GM23338 (cell line): ENCODE data around the gene SLC32A1. TPM values are rescaled to one million over a fixed set of nuclear protein-coding genes. Genes with fewer than 3 reads are reported as not detected.

Experiments
- ATAC-seq: fragments of 200-7000 bp; cut with Tn5 transposase; 3 replicates; pipeline ENCODE4 v1.9.1; 2020
- DNase-seq: peaks from one replicate; pipeline ENCODE4 v3.0.0-alpha.2; 2015; ENCODE audit warnings: low spot score
- H2AFZ ChIP-seq: fragments of 200-600 bp; sonication (generic); 2 replicates; pipeline ENCODE4 v1.8.0; 2016; ENCODE audit warnings: antibody characterized with exemption, mild to moderate bottlenecking, moderate library complexity
- H3F3A ChIP-seq: fragments of 200-600 bp; sonication (generic); replicated peaks from 2 replicates; pipeline ENCODE4 v1.8.0; 2017; ENCODE audit warnings: antibody characterized with exemption, mixed run types, low read depth
- H3K27ac ChIP-seq: fragments of 200-600 bp; sonication (generic); 2 replicates; pipeline ENCODE4 v1.6.1; 2016; ENCODE audit warnings: low read depth
- H3K27me3 ChIP-seq: fragments of 200-600 bp; sonication (generic); 2 replicates; pipeline ENCODE4 v1.8.0; 2016; ENCODE audit warnings: mild to moderate bottlenecking, mixed run types, moderate library complexity; ENCODE audit not compliant: insufficient read depth
- H3K36me3 ChIP-seq: fragments of 200-600 bp; sonication (generic); 2 replicates; pipeline ENCODE4 v1.8.0; 2016; ENCODE audit warnings: mild to moderate bottlenecking; ENCODE audit not compliant: insufficient read depth
- H3K4me1 ChIP-seq: fragments of 200-600 bp; sonication (generic); 2 replicates; pipeline ENCODE4 v1.8.0; 2016; ENCODE audit warnings: mild to moderate bottlenecking, moderate library complexity; ENCODE audit not compliant: insufficient read depth
- H3K4me2 ChIP-seq: fragments of 200-600 bp; sonication (generic); 2 replicates; pipeline ENCODE4 v1.7.1; 2017; ENCODE audit warnings: mixed run types
- H3K4me3 ChIP-seq: fragments of 200-600 bp; sonication (generic); 2 replicates; pipeline ENCODE4 v1.6.1; 2016; ENCODE audit warnings: mixed run types
- H3K79me2 ChIP-seq: fragments of 200-600 bp; sonication (generic); replicated peaks from 2 replicates; pipeline ENCODE4 v1.8.0; 2017; ENCODE audit warnings: mild to moderate bottlenecking; ENCODE audit not compliant: insufficient read depth
- H3K9me2 ChIP-seq: fragments of 200-600 bp; sonication (generic); 2 replicates; pipeline ENCODE4 v1.8.0; 2017; ENCODE audit not compliant: insufficient read depth
- H4K20me1 ChIP-seq: fragments of 200-600 bp; sonication (generic); replicated peaks from 2 replicates; pipeline ENCODE4 v1.8.0; 2017; ENCODE audit warnings: mild to moderate bottlenecking; ENCODE audit not compliant: insufficient read depth
- H3K27ac Mint-ChIP-seq: 2 replicates; pipeline ENCODE4 v1.8.0; 2020; ENCODE audit warnings: inconsistent platforms, mild to moderate bottlenecking, moderate library complexity, mixed read lengths
- H3K27me3 Mint-ChIP-seq: 3 replicates; pipeline ENCODE4 v1.8.0; 2022; ENCODE audit warnings: low read depth, mild to moderate bottlenecking, moderate library complexity, mixed read lengths, inconsistent platforms; ENCODE audit not compliant: insufficient read depth, poor library complexity
- H3K36me3 Mint-ChIP-seq: 3 replicates; pipeline ENCODE4 v1.8.0; 2021; ENCODE audit warnings: low read depth, mild to moderate bottlenecking, inconsistent platforms, moderate library complexity, mixed read lengths
- H3K4me1 Mint-ChIP-seq: 3 replicates; pipeline ENCODE4 v1.8.0; 2020; ENCODE audit warnings: mild to moderate bottlenecking, inconsistent platforms, mixed read lengths
- H3K4me3 Mint-ChIP-seq: 3 replicates; pipeline ENCODE4 v1.8.0; 2021; ENCODE audit warnings: moderate library complexity, mild to moderate bottlenecking, inconsistent platforms, mixed read lengths
- H3K9me3 Mint-ChIP-seq: 3 replicates; pipeline ENCODE4 v1.8.0; 2020; ENCODE audit warnings: moderate library complexity, mild to moderate bottlenecking, inconsistent platforms, mixed read lengths
- CREB1 ChIP-seq: fragments of 250-450 bp; sonication (Bioruptor Pico); IDR thresholded peaks from 2 replicates; pipeline ENCODE4 v1.5.0; 2020; ENCODE audit warnings: low read depth, mild to moderate bottlenecking, moderate library complexity
- JUNB ChIP-seq: IDR thresholded peaks from one replicate; pipeline ENCODE4 v1.6.1; 2016; ENCODE audit warnings: antibody characterized with exemption; ENCODE audit not compliant: unreplicated experiment
- NANOG ChIP-seq: IDR thresholded peaks from 2 replicates; pipeline ENCODE4 v1.6.1; 2016; ENCODE audit warnings: antibody characterized with exemption, borderline replicate concordance
- POLR2AphosphoS5 ChIP-seq: IDR thresholded peaks from 2 replicates; pipeline ENCODE4 v1.6.1; 2016; ENCODE audit warnings: antibody characterized with exemption, low read depth
- STAT1 ChIP-seq: IDR thresholded peaks from one replicate; pipeline ENCODE4 v1.6.1; 2016; ENCODE audit warnings: antibody characterized with exemption; ENCODE audit not compliant: unreplicated experiment
- ZNF114 ChIP-seq: fragments of 250-450 bp; sonication (Bioruptor Pico); IDR thresholded peaks from 2 replicates; pipeline ENCODE4 v1.5.0; 2020; ENCODE audit warnings: mild to moderate bottlenecking, moderate library complexity
- ZNF331 ChIP-seq: fragments of 250-450 bp; sonication (Bioruptor Pico); IDR thresholded peaks from 2 replicates; pipeline ENCODE4 v1.5.0; 2020; ENCODE audit warnings: low read depth, mild to moderate bottlenecking, moderate library complexity
- polyA plus RNA-seq: library from polyadenylated mRNA; unstranded; fragments of >200 nt; fragmentation: Nextera tagmentation; extraction: Ambion mirVana; gene quantifications from 2 replicates; pipeline ENCODE4 v1.2.1, GENCODE V29; 2016
- total RNA-seq: library from RNA; depleted of rRNA; stranded (reverse); fragments of >200 nt; shearing (Covaris generic); gene quantifications from 2 replicates; pipeline ENCODE4 v1.2.3, GENCODE V29; 2014
- TF ChIP-seq, protein P1 (sequence below), 2 experiments: fragments of 200-600 bp in 1 of 2; sonication (generic) in 1 of 2; conservative IDR thresholded peaks; 2 replicates each; pipeline versions ENCODE4 v1.5.1 to v1.6.1; 2016 to 2017; ENCODE audit warnings: antibody characterized with exemption in 2 of 2, low read depth in 2 of 2, mild to moderate bottlenecking in 2 of 2, moderate library complexity in 1 of 2
- TF ChIP-seq, protein P2 (sequence below): fragments of 250-450 bp; sonication (Bioruptor Pico); IDR thresholded peaks from 2 replicates; pipeline ENCODE4 v1.5.0; 2020; ENCODE audit warnings: mild to moderate bottlenecking, moderate library complexity
- TF ChIP-seq, protein P3 (sequence below): IDR thresholded peaks from 2 replicates; pipeline ENCODE4 v1.6.1; 2016; ENCODE audit warnings: antibody characterized with exemption

Gene SLC32A1
- total and polyA plus RNA-seq, 2 experiments from 2014 or later: 0.87 TPM; not detected in 1

DNA sequence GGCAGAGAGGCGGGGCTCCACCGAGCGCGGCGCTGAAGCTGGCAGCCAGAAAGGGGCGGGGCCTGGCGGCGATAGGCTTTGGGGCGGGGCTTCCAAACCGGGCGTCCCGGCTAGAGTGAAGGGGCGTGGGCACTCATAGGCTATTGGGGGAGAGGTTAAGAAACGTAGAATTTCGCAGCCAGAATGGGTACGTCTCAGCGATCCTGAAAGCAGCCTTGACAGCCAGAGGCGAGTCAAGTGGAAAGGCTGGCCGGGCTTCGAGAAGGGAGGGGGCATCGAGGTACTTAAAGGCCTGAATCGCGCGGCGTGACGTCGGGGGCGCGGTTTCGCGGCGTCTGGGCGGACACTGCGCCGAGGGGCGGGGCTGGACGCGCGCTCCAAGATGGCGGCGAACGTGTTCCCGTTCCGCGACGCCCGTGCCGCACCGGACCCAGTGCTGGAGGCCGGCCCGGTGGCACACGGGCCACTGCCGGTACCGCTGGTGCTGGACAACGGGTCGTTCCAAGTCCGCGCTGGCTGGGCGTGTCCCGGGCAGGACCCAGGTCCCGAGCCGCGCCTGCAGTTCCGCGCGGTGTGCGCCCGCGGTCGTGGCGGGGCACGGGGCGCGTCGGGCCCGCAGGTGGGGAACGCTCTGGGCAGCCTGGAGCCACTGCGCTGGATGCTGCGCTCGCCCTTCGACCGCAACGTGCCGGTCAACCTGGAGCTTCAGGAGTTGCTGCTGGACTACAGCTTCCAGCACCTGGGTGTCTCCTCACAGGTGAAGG, 24.0 kb downstream of the SLC32A1 start, which contains the start of gene ACTR5:
Gene ACTR5, plus strand, starts transcription at position 364 of the 764 bp plus-strand sequence. Its CDS starts 19 bp downstream, at position 383.
- peaks cover 17% of the 10 kb centered on the region for H4K20me1 ChIP-seq
- H3K27ac ChIP-seq: 0 out of 2 replicates have a peak within 1 kb of the TSS, but pooled peaks have one; percentile 69
- peaks cover 10% of the 10 kb centered on the region; the same call in 1 of the 2 replicates for H3K36me3 ChIP-seq
- peak within 1 kb of the TSS; percentile 98 for H3K4me3 Mint-ChIP-seq
- peak within 1 kb of the TSS; percentile 80 for H3K4me3 ChIP-seq
- peaks cover 30% of the 10 kb centered on the region for H3K27me3 Mint-ChIP-seq
- peak within 1 kb of the TSS; percentile 99 for H2AFZ ChIP-seq
- peaks cover 23% of the 10 kb centered on the region for H3K27me3 ChIP-seq
- ATAC-seq (peak; percentile 84), DNase-seq (peak; percentile 94)
- peaks cover 10% of the 10 kb centered on the region; the same call in 2 of the 3 replicates for H3K36me3 Mint-ChIP-seq
- 0 out of 2 replicates have a peak, but pooled peaks cover 4% of the 10 kb centered on the region for H3F3A ChIP-seq
- peak within 1 kb of the TSS; percentile 93 for H3K4me2 ChIP-seq
- H3K79me2 ChIP-seq: peaks cover 30% of the 10 kb centered on the region
- H3K4me1 Mint-ChIP-seq: peaks cover 16% of the 10 kb centered on the region
- peaks cover 10% of the 10 kb centered on the region; the same call in 1 of the 2 replicates for H3K4me1 ChIP-seq
- peak within 1 kb of the TSS; percentile 99 for H3K27ac Mint-ChIP-seq
- peaks cover 3% of the 10 kb centered on the region; the same call in 1 of the 3 replicates for H3K9me3 Mint-ChIP-seq
- H3K9me2 ChIP-seq: peaks cover 5% of the 10 kb centered on the region; the same call in 1 of the 2 replicates
- no peak for TF ChIP-seq ZNF331 (CRISPR knock-in tag)
- peak; percentile 82 for TF ChIP-seq POLR2AphosphoS5
- TF ChIP-seq STAT1: no peak
- no peak for TF ChIP-seq ZNF114
- no peak for TF ChIP-seq JUNB
- TF ChIP-seq CREB1 (CRISPR knock-in tag): peak; percentile 77

DNA sequence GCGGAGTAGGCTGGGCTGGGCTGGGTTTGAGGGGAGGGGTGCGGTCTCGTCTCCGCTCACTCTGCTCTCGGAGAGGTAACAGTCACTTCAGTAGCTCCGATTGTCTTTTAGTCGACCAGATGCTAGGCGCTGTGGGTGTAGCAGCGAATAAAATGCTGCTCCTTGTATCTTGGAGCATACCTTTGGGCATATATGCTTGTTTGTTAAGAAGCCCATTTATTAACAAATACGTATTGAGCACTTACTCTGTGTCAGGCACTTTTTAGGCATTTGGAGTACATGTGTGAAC, 24.5 kb downstream of the SLC32A1 start:
- H3K27me3 ChIP-seq: peaks cover 23% of the 10 kb centered on the region

More for the DNA sequence above, 24.5 kb downstream of the SLC32A1 start:
- Histone ChIP-seq H3K27ac (no peak overlapping the region), H3K9me2 (peaks cover 5% of the 10 kb centered on the region; the same call in 1 of the 2 replicates), H2AFZ (peak overlapping the region; percentile 99; the same call in 1 of the 2 replicates), H3F3A (0 out of 2 replicates have a peak, but pooled peaks cover 4% of the 10 kb centered on the region), H3K4me2 (peak overlapping the region; percentile 93), H3K36me3 (peaks cover 10% of the 10 kb centered on the region; the same call in 1 of the 2 replicates), H3K4me3 (peak overlapping the region; percentile 80), H3K4me1 (peaks cover 10% of the 10 kb centered on the region; the same call in 1 of the 2 replicates), H4K20me1 (peaks cover 17% of the 10 kb centered on the region), H3K79me2 (peaks cover 30% of the 10 kb centered on the region)
- DNase-seq (peak; percentile 79), ATAC-seq (peak; percentile 85; the same call in 2 of the 3 replicates)
- TF ChIP-seq, protein P1, sequence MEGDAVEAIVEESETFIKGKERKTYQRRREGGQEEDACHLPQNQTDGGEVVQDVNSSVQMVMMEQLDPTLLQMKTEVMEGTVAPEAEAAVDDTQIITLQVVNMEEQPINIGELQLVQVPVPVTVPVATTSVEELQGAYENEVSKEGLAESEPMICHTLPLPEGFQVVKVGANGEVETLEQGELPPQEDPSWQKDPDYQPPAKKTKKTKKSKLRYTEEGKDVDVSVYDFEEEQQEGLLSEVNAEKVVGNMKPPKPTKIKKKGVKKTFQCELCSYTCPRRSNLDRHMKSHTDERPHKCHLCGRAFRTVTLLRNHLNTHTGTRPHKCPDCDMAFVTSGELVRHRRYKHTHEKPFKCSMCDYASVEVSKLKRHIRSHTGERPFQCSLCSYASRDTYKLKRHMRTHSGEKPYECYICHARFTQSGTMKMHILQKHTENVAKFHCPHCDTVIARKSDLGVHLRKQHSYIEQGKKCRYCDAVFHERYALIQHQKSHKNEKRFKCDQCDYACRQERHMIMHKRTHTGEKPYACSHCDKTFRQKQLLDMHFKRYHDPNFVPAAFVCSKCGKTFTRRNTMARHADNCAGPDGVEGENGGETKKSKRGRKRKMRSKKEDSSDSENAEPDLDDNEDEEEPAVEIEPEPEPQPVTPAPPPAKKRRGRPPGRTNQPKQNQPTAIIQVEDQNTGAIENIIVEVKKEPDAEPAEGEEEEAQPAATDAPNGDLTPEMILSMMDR (conservative IDR thresholded peaks at IDR 0.05; ENCODE audit: low read depth in 2 of 2): no peak
- TF ChIP-seq, protein P2, sequence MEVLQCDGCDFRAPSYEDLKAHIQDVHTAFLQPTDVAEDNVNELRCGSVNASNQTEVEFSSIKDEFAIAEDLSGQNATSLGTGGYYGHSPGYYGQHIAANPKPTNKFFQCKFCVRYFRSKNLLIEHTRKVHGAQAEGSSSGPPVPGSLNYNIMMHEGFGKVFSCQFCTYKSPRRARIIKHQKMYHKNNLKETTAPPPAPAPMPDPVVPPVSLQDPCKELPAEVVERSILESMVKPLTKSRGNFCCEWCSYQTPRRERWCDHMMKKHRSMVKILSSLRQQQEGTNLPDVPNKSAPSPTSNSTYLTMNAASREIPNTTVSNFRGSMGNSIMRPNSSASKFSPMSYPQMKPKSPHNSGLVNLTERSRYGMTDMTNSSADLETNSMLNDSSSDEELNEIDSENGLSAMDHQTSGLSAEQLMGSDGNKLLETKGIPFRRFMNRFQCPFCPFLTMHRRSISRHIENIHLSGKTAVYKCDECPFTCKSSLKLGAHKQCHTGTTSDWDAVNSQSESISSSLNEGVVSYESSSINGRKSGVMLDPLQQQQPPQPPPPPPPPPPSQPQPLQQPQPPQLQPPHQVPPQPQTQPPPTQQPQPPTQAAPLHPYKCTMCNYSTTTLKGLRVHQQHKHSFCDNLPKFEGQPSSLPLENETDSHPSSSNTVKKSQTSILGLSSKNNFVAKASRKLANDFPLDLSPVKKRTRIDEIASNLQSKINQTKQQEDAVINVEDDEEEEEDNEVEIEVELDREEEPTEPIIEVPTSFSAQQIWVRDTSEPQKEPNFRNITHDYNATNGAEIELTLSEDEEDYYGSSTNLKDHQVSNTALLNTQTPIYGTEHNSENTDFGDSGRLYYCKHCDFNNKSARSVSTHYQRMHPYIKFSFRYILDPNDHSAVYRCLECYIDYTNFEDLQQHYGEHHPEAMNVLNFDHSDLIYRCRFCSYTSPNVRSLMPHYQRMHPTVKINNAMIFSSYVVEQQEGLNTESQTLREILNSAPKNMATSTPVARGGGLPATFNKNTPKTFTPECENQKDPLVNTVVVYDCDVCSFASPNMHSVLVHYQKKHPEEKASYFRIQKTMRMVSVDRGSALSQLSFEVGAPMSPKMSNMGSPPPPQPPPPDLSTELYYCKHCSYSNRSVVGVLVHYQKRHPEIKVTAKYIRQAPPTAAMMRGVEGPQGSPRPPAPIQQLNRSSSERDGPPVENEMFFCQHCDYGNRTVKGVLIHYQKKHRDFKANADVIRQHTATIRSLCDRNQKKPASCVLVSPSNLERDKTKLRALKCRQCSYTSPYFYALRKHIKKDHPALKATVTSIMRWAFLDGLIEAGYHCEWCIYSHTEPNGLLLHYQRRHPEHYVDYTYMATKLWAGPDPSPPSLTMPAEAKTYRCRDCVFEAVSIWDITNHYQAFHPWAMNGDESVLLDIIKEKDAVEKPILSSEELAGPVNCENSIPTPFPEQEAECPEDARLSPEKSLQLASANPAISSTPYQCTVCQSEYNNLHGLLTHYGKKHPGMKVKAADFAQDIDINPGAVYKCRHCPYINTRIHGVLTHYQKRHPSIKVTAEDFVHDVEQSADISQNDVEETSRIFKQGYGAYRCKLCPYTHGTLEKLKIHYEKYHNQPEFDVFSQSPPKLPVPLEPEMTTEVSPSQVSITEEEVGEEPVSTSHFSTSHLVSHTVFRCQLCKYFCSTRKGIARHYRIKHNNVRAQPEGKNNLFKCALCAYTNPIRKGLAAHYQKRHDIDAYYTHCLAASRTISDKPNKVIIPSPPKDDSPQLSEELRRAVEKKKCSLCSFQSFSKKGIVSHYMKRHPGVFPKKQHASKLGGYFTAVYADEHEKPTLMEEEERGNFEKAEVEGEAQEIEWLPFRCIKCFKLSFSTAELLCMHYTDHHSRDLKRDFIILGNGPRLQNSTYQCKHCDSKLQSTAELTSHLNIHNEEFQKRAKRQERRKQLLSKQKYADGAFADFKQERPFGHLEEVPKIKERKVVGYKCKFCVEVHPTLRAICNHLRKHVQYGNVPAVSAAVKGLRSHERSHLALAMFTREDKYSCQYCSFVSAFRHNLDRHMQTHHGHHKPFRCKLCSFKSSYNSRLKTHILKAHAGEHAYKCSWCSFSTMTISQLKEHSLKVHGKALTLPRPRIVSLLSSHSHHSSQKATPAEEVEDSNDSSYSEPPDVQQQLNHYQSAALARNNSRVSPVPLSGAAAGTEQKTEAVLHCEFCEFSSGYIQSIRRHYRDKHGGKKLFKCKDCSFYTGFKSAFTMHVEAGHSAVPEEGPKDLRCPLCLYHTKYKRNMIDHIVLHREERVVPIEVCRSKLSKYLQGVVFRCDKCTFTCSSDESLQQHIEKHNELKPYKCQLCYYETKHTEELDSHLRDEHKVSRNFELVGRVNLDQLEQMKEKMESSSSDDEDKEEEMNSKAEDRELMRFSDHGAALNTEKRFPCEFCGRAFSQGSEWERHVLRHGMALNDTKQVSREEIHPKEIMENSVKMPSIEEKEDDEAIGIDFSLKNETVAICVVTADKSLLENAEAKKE (CRISPR knock-in tag): no peak
- no peak for TF ChIP-seq NANOG
- TF ChIP-seq, protein P3, sequence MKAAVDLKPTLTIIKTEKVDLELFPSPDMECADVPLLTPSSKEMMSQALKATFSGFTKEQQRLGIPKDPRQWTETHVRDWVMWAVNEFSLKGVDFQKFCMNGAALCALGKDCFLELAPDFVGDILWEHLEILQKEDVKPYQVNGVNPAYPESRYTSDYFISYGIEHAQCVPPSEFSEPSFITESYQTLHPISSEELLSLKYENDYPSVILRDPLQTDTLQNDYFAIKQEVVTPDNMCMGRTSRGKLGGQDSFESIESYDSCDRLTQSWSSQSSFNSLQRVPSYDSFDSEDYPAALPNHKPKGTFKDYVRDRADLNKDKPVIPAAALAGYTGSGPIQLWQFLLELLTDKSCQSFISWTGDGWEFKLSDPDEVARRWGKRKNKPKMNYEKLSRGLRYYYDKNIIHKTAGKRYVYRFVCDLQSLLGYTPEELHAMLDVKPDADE: no peak
- TF ChIP-seq STAT1: no peak
- Mint-ChIP-seq H3K4me3 (peak overlapping the region; percentile 87), H3K36me3 (peaks cover 11% of the 10 kb centered on the region; the same call in 2 of the 3 replicates), H3K27me3 (peaks cover 30% of the 10 kb centered on the region), H3K4me1 (peaks cover 16% of the 10 kb centered on the region), H3K9me3 (peaks cover 3% of the 10 kb centered on the region; the same call in 1 of the 3 replicates), H3K27ac (no peak overlapping the region)
